HEK293 (cell line): ENCODE results near the gene ZFR2.
"Not testable (repeated sequence)": the region's sequence is repeated elsewhere in the genome, so short reads cannot be mapped to it uniquely, and the experiment has no call there.

ENCODE experiments used
- CTCF ChIA-PET: fragments of 350-600 bp; formaldehyde crosslinking; extraction: SDS; loops from one replicate; lab custom pipeline; 2021; ENCODE audit warnings: antibody characterized with exemption; lab: Yijun Ruan, JAX
- POLR2A ChIA-PET: fragments of 300-600 bp; formaldehyde crosslinking; extraction: SDS; loops from one replicate; lab custom pipeline; 2020; ENCODE audit warnings: antibody characterized with exemption, inconsistent platforms; lab: Yijun Ruan, JAX
- H3K27ac ChIP-seq: fragments of 200-500 bp; sonication (Bioruptor generic); 2 replicates; pipeline ENCODE4 v1.5.1; 2014; ENCODE audit warnings: low read depth, low read length, control low read depth, inconsistent platforms; ENCODE audit errors: extremely low read depth
- H3K36me3 ChIP-seq, 2 experiments: fragments of 200-500 bp in 1 of 2; sonication (Bioruptor generic) in 1 of 2; 1 replicate in 1 of 2; 2 replicates in 1 of 2; pipeline ENCODE4 v1.5.1; 2014 to 2017; ENCODE audit warnings: inconsistent platforms in 2 of 2, low read length in 2 of 2; ENCODE audit not compliant: control insufficient read depth in 2 of 2, insufficient read depth in 1 of 2
- H3K4me1 ChIP-seq: fragments of 200-500 bp; sonication (Bioruptor generic); 2 replicates; pipeline ENCODE4 v1.5.1; 2014; ENCODE audit warnings: mild to moderate bottlenecking, low read length, inconsistent platforms; ENCODE audit not compliant: control insufficient read depth, insufficient read depth
- H3K4me3 ChIP-seq: 2 replicates; pipeline ENCODE4 v1.5.1; 2011; ENCODE audit warnings: low read depth, mild to moderate bottlenecking, control low read depth, low read length, moderate library complexity
- H3K9me3 ChIP-seq: fragments of 200-500 bp; sonication (Bioruptor generic); 2 replicates; pipeline ENCODE4 v1.5.1; 2014; ENCODE audit warnings: low read depth, low read length, inconsistent platforms; ENCODE audit not compliant: control insufficient read depth, insufficient read depth
- KLF16 ChIP-seq: fragments of 450-650 bp; formaldehyde crosslinking; IDR thresholded peaks from 2 replicates; pipeline ENCODE4 v1.5.1; 2017; ENCODE audit warnings: missing biosample characterization, missing genetic modification characterization
- KLF7 ChIP-seq: fragments of 450-650 bp; formaldehyde crosslinking; IDR thresholded peaks from 2 replicates; pipeline ENCODE4 v1.5.1; 2016; ENCODE audit warnings: missing biosample characterization, missing genetic modification characterization, borderline replicate concordance
- MYNN ChIP-seq: fragments of 450-650 bp; formaldehyde crosslinking; IDR thresholded peaks from 2 replicates; pipeline ENCODE4 v1.5.1; 2016; ENCODE audit warnings: missing biosample characterization, missing genetic modification characterization, borderline replicate concordance
- SALL2 ChIP-seq: fragments of 450-650 bp; formaldehyde crosslinking; IDR thresholded peaks from 2 replicates; pipeline ENCODE4 v1.5.0; 2017; ENCODE audit warnings: missing biosample characterization, mild to moderate bottlenecking, missing genetic modification characterization, borderline replicate concordance
- TRIM28 ChIP-seq: IDR thresholded peaks from 2 replicates; pipeline ENCODE4 v1.6.1; 2011; ENCODE audit warnings: low read length, control low read depth, borderline replicate concordance
- ZBTB20 ChIP-seq: fragments of 450-650 bp; formaldehyde crosslinking; IDR thresholded peaks from 2 replicates; pipeline ENCODE4 v1.5.1; 2016; ENCODE audit warnings: missing biosample characterization, missing genetic modification characterization
- ZBTB8A ChIP-seq: fragments of 450-650 bp; formaldehyde crosslinking; IDR thresholded peaks from 2 replicates; pipeline ENCODE4 v1.5.1; 2016; ENCODE audit warnings: missing biosample characterization, missing genetic modification characterization
- ZFP41 ChIP-seq: fragments of 450-650 bp; formaldehyde crosslinking; IDR thresholded peaks from 2 replicates; pipeline ENCODE4 v1.5.1; 2016; ENCODE audit warnings: missing biosample characterization, missing genetic modification characterization, borderline replicate concordance
- ZNF114 ChIP-seq: fragments of 450-650 bp; formaldehyde crosslinking; IDR thresholded peaks from 2 replicates; pipeline ENCODE4 v1.5.0; 2017; ENCODE audit warnings: missing biosample characterization, missing genetic modification characterization
- ZNF140 ChIP-seq: fragments of 450-650 bp; formaldehyde crosslinking; IDR thresholded peaks from 2 replicates; pipeline ENCODE4 v1.5.1; 2016; ENCODE audit warnings: missing biosample characterization, missing genetic modification characterization
- ZNF157 ChIP-seq: fragments of 450-650 bp; formaldehyde crosslinking; IDR thresholded peaks from 2 replicates; pipeline ENCODE4 v1.5.1; 2016; ENCODE audit warnings: missing biosample characterization, missing genetic modification characterization
- ZNF175 ChIP-seq: fragments of 450-650 bp; formaldehyde crosslinking; IDR thresholded peaks from 2 replicates; pipeline ENCODE4 v1.5.1; 2016; ENCODE audit warnings: missing biosample characterization, missing genetic modification characterization
- ZNF221 ChIP-seq: fragments of 450-650 bp; formaldehyde crosslinking; IDR thresholded peaks from 2 replicates; pipeline ENCODE4 v1.5.1; 2017; ENCODE audit warnings: missing biosample characterization, missing genetic modification characterization, borderline replicate concordance
- ZNF274 ChIP-seq, 2 experiments: fragments of 200-500 bp in 1 of 2; fragments of 450-650 bp in 1 of 2; sonication (Bioruptor generic) in 1 of 2; formaldehyde crosslinking in 1 of 2; IDR thresholded peaks; 2 replicates each; pipeline versions ENCODE4 v1.5.1 to v1.6.1; 2014 to 2016; ENCODE audit warnings: borderline replicate concordance in 1 of 2, inconsistent platforms in 1 of 2, low read length in 1 of 2, missing biosample characterization in 1 of 2, missing genetic modification characterization in 1 of 2
- ZNF292 ChIP-seq: fragments of 450-650 bp; formaldehyde crosslinking; IDR thresholded peaks from 2 replicates; pipeline ENCODE4 v1.5.1; 2016; ENCODE audit warnings: low read depth, missing biosample characterization, missing genetic modification characterization, borderline replicate concordance
- ZNF354C ChIP-seq: fragments of 450-650 bp; formaldehyde crosslinking; IDR thresholded peaks from 2 replicates; pipeline ENCODE4 v1.5.1; 2016; ENCODE audit warnings: missing biosample characterization, missing genetic modification characterization, low read depth, borderline replicate concordance
- ZNF362 ChIP-seq: fragments of 450-650 bp; formaldehyde crosslinking; IDR thresholded peaks from 2 replicates; pipeline ENCODE4 v1.5.1; 2016; ENCODE audit warnings: missing biosample characterization, missing genetic modification characterization
- ZNF404 ChIP-seq: fragments of 450-650 bp; formaldehyde crosslinking; IDR thresholded peaks from 2 replicates; pipeline ENCODE4 v1.5.1; 2017; ENCODE audit warnings: missing biosample characterization, missing genetic modification characterization
- ZNF548 ChIP-seq: fragments of 450-650 bp; formaldehyde crosslinking; IDR thresholded peaks from 2 replicates; pipeline ENCODE4 v1.5.1; 2016; ENCODE audit warnings: missing biosample characterization, missing genetic modification characterization
- ZNF785 ChIP-seq: fragments of 450-650 bp; formaldehyde crosslinking; IDR thresholded peaks from 2 replicates; pipeline ENCODE4 v1.5.1; 2016; ENCODE audit warnings: missing biosample characterization, missing genetic modification characterization
- TF ChIP-seq, protein P1 (sequence below): fragments of 450-650 bp; formaldehyde crosslinking; IDR thresholded peaks from 2 replicates; pipeline ENCODE4 v1.5.1; 2016; ENCODE audit warnings: missing biosample characterization, missing genetic modification characterization
- TF ChIP-seq, protein P2 (sequence below): fragments of 450-650 bp; formaldehyde crosslinking; IDR thresholded peaks from 2 replicates; pipeline ENCODE4 v1.5.1; 2016; ENCODE audit warnings: missing biosample characterization, missing genetic modification characterization

Gene ZFR2

DNA sequence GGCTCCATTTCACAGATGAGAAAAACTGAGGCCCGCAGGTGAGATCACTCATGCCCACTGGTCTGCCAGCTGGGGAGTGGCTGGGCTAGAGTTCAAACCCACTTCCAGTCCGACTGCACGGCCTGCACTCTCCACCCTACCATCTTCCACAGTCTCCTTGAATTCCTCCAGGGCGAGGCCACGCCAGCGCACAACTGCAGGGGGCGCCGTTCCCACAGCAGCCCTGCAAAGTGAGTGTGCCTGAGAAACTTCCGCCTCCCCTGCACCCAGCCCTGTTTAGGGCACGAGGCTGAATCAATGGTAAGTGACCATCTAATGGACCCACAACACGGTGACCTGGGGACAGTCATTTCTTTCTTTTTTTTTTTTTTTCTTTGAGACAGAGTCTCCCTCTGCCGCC lies 10.8 kb upstream of the ZFR2 start:
- Histone ChIP-seq H3K4me1 (no peaks in the 10 kb centered on the region), H3K36me3 (no peaks in the 10 kb centered on the region), H3K9me3 (no peaks in the 10 kb centered on the region), H3K27ac (no peak overlapping the region), H3K4me3 (no peak overlapping the region)
- ChIA-PET CTCF (interaction anchor here (1.1 kb wide), 1 partner anchor 60 kb away, joined by 3 read pairs; no protein-coding TSS in a partner anchor), POLR2A (no interaction called here)
- TF ChIP-seq ZBTB8A = peak; percentile 27; the same call in 1 of the 2 replicates
- no peak for TF ChIP-seq ZNF221 (tag by site-specific recombination)
- TF ChIP-seq, all 188 proteins: peak for 1

DNA sequence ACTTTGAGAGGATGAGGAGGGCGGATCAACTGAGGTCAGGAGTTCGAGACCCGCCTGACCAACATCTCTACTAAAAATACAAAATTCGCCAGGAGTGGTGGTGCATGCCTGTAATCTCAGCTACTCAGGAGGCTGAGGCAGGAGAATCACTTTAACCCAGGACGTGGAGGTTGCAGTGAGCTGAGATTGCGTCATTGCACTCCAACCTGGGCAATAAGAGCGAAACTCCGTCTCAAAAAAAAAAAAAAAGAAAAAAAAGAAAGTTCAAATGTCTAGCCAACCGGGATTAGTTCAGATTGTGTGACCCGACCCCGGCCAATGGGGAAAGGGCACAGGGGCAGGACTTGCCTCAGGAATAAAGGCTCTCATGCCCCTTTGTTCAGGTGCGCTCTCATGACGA lies 5.9 kb upstream of the ZFR2 start:
- POLR2A ChIA-PET, H3K9me3 ChIP-seq, H3K36me3 ChIP-seq, H3K4me1 ChIP-seq, H3K4me3 ChIP-seq, H3K27ac ChIP-seq, CTCF ChIA-PET: not testable (repeated sequence)

GRCh38 chr19:3873151-3873550 lies 4.3 kb upstream of the ZFR2 start:
- no peaks in the 10 kb centered on the region for H3K4me1 ChIP-seq
- H3K9me3 ChIP-seq = no peaks in the 10 kb centered on the region
- no peak overlapping the region for H3K4me3 ChIP-seq
- no peak for TF ChIP-seq ZNF292 (tag by site-specific recombination)
- no peak for TF ChIP-seq SALL2 (tag by site-specific recombination)
- TF ChIP-seq ZNF785 (tag by site-specific recombination) = no peak
- no peak for TF ChIP-seq ZNF140
- TF ChIP-seq, protein P1, sequence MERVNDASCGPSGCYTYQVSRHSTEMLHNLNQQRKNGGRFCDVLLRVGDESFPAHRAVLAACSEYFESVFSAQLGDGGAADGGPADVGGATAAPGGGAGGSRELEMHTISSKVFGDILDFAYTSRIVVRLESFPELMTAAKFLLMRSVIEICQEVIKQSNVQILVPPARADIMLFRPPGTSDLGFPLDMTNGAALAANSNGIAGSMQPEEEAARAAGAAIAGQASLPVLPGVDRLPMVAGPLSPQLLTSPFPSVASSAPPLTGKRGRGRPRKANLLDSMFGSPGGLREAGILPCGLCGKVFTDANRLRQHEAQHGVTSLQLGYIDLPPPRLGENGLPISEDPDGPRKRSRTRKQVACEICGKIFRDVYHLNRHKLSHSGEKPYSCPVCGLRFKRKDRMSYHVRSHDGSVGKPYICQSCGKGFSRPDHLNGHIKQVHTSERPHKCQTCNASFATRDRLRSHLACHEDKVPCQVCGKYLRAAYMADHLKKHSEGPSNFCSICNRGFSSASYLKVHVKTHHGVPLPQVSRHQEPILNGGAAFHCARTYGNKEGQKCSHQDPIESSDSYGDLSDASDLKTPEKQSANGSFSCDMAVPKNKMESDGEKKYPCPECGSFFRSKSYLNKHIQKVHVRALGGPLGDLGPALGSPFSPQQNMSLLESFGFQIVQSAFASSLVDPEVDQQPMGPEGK (tag by site-specific recombination) = no peak
- no peak for TF ChIP-seq MYNN (tag by site-specific recombination)
- TF ChIP-seq ZNF354C (tag by site-specific recombination) = no peak
- TF ChIP-seq KLF16 (tag by site-specific recombination) = no peak
- no peak for TF ChIP-seq ZNF362
- TF ChIP-seq, protein P2, sequence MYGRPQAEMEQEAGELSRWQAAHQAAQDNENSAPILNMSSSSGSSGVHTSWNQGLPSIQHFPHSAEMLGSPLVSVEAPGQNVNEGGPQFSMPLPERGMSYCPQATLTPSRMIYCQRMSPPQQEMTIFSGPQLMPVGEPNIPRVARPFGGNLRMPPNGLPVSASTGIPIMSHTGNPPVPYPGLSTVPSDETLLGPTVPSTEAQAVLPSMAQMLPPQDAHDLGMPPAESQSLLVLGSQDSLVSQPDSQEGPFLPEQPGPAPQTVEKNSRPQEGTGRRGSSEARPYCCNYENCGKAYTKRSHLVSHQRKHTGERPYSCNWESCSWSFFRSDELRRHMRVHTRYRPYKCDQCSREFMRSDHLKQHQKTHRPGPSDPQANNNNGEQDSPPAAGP = no peak
- no peak for TF ChIP-seq TRIM28
- TF ChIP-seq ZNF404 = no peak
- TF ChIP-seq ZNF548 (tag by site-specific recombination) = no peak
- no peak for TF ChIP-seq ZBTB20 (tag by site-specific recombination)
- no peak for TF ChIP-seq KLF7 (tag by site-specific recombination)
- TF ChIP-seq ZNF274 (IDR thresholded peaks at IDR 0.05; ENCODE audit: low read length) = no peak
- no peak for TF ChIP-seq ZNF274 (tag by site-specific recombination; IDR thresholded peaks at IDR 0.05; ENCODE audit: borderline replicate concordance)
- no peak for TF ChIP-seq ZNF114 (tag by site-specific recombination)
- TF ChIP-seq ZNF157 (tag by site-specific recombination) = no peak
- TF ChIP-seq ZNF175 (tag by site-specific recombination) = no peak
- TF ChIP-seq ZFP41 = no peak
- TF ChIP-seq, all 188 proteins: peak for 0
- ChIA-PET CTCF (no interaction called here), POLR2A (no interaction called here)
- H3K27ac ChIP-seq = no peak overlapping the region
- H3K36me3 ChIP-seq = no peaks in the 10 kb centered on the region
